NCI-H69 (cell line): ENCODE data around the gene POU4F3.
A peak's percentile ranks its signal among the peaks of the same experiment; 100 is the strongest.
"Not testable (repeated sequence)": the region's sequence is repeated elsewhere in the genome, so short reads cannot be mapped to it uniquely, and the experiment has no call there.

ENCODE experiments used
- DNase-seq: peaks from one replicate; lab custom pipeline; 2025; lab: John Stamatoyannopoulos, UW

The POU4F3 gene, protein sequence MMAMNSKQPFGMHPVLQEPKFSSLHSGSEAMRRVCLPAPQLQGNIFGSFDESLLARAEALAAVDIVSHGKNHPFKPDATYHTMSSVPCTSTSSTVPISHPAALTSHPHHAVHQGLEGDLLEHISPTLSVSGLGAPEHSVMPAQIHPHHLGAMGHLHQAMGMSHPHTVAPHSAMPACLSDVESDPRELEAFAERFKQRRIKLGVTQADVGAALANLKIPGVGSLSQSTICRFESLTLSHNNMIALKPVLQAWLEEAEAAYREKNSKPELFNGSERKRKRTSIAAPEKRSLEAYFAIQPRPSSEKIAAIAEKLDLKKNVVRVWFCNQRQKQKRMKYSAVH

DNA sequence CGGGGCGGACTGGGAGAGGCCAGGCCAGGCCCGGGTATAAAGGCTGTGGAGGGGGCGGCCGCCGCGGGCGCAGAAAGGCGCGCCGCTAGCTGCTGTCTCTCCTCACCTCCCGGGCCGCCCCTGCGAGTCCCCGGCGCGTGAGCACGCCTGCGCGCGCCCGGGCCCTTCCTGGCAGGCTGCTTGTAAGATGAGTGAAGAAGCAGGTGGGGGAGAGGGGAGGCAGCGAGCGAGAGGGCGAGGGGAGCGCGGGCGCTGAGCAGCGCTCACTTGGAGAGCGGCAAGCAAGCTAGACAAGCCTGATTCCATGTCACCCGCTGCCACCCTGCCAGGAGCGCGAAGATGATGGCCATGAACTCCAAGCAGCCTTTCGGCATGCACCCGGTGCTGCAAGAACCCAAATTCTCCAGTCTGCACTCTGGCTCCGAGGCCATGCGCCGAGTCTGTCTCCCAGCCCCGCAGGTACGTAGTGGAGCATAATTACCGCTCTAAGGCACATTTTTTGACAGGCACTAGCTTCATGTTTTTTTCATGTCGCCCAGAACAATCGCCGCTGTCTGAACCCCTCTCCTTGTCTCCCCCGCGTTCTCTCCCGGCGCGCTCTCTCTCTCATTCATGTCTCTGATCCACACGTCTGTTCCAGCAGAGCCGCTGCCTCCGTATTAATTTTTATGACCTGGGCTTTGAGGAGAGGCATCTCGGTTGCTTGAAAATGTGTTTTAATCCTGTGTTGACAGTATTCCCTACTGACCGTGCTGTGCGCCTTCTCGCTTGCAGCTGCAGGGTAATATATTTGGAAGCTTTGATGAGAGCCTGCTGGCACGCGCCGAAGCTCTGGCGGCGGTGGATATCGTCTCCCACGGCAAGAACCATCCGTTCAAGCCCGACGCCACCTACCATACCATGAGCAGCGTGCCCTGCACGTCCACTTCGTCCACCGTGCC is at the start of gene POU4F3:
TSS of gene POU4F3 (plus strand) at position 66 of the 941 bp plus-strand sequence. CDS start at position 340, 274 bp downstream.
- DNase-seq: peak; percentile 87

- DNase-seq: peak; percentile 23
Measured at GRCh38 chr5:146290318-146290717, 48.3 kb upstream of the POU4F3 start.

- DNase-seq: peak; percentile 76
Measured at GRCh38 chr5:146291421-146292074, 47.1 kb upstream of the POU4F3 start.

DNA sequence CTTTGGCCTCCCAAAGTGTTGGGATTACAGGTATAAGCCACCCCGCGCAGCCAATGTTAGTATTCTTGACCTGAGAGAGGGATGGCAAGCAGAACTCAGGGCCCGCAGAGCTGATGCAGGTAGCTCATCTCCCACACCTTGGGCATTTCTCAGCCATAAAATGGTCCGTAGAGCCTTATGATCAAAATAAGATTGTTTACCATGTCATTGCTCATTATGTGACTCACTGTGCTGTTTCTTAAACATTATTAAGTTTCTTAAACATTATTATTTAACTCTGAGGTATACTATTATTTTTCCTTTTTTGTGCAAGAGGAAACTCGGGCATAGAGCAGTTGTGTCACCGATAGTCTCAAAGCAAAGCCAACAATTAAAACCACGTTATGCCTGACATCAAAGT is 42.4 kb upstream of the POU4F3 start:
- no peak for DNase-seq

DNA sequence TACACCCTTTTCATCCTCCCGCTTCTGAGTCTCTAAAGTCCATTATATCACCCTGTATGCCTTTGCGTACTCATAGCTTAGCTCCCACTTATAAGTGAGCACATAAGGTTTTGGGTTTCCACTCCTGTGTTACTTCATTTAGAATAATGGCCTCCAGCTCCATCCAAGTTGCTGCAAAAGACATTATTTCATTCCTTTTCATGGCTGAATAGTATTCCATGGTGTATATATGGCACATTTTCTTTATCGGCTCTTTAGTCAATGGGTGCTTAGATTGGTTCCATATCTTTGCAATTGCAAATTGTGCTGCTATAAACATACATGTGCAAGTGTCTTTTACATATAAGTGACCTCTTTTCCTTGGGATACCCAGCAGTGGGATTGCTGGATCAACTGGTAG is 39.7 kb upstream of the POU4F3 start:
- DNase-seq: not testable (repeated sequence)

GRCh38 chr5:146301626-146302025 is 37.0 kb upstream of the POU4F3 start:
- no peak for DNase-seq

DNA sequence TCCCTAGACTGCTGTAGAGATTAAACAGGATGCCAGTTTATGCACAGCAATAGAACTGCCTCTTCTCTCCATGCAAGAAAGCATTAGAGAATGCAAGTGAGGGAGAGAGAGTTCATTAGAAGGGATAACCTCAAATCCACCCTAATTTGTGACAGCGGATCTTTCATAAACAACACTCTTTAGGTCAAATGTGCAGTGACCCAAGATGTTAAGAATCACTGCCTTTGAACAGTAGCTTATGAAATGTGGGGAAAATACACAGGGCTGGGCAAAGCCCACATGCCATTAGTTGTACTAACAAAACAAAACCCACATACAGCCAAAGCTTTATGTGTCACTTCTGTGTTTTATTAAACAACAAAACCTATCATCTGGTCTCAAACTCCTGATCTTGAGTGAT is 36.2 kb upstream of the POU4F3 start:
- no peak for DNase-seq

GRCh38 chr5:146306838-146307237 is 31.8 kb upstream of the POU4F3 start:
- DNase-seq: no peak

GRCh38 chr5:146307796-146308195 is 30.8 kb upstream of the POU4F3 start:
- no peak for DNase-seq

- DNase-seq: no peak
Measured at GRCh38 chr5:146310540-146310939, 28.1 kb upstream of the POU4F3 start.

GRCh38 chr5:146311278-146311677 is 27.4 kb upstream of the POU4F3 start:
- DNase-seq: no peak

DNA sequence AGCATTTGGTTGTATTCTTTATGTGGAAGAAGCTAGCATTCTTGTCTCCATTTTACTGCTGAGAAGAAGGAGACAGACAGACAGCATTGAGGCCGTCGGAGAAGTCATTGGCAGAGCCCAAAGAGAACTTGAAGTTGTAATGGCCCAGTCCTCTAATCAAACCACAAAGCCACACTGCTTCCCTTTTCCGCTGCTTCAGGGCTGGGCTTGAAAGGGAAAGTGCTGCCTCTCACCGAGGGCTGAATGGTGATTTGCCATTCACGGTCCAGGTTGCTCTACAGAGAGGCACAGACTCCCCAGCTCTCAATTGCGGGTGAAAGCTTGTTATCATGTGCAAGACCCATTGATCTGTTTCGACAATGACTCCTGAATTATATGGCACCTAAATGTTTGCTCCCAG is 25.6 kb upstream of the POU4F3 start:
- DNase-seq: no peak

GRCh38 chr5:146321571-146321970 is 17.1 kb upstream of the POU4F3 start:
- no peak for DNase-seq

GRCh38 chr5:146327257-146327870 is 11.3 kb upstream of the POU4F3 start:
- DNase-seq: peak; percentile 52

GRCh38 chr5:146327989-146328388 is 10.7 kb upstream of the POU4F3 start:
- no peak for DNase-seq

- no peak for DNase-seq
Measured at GRCh38 chr5:146329697-146330096, 8.9 kb upstream of the POU4F3 start.

DNA sequence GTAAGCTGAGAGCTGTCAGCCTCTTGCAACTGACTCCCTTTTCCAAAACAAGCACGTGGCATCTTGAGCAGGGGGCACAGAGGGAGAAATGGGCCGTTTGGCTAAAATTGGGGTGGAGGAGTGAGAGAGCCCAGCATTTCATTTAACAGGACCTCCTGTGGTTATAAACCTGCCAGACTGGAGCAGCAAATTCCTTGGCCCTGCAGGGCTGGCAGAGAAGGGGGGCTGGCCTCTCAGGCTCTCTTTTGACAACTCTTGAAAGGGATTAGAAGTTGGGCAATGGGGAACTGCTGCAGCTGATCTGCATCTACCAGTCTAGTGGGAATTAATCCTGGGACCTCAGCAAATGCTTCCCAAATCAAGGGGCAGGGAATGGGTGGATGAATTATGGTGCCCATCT is 7.2 kb upstream of the POU4F3 start:
- DNase-seq: no peak

- peak; percentile 73 for DNase-seq
Measured at GRCh38 chr5:146334074-146334533, 4.5 kb upstream of the POU4F3 start.

- no peak for DNase-seq
Measured at GRCh38 chr5:146336197-146336596, 2.4 kb upstream of the POU4F3 start.

DNA sequence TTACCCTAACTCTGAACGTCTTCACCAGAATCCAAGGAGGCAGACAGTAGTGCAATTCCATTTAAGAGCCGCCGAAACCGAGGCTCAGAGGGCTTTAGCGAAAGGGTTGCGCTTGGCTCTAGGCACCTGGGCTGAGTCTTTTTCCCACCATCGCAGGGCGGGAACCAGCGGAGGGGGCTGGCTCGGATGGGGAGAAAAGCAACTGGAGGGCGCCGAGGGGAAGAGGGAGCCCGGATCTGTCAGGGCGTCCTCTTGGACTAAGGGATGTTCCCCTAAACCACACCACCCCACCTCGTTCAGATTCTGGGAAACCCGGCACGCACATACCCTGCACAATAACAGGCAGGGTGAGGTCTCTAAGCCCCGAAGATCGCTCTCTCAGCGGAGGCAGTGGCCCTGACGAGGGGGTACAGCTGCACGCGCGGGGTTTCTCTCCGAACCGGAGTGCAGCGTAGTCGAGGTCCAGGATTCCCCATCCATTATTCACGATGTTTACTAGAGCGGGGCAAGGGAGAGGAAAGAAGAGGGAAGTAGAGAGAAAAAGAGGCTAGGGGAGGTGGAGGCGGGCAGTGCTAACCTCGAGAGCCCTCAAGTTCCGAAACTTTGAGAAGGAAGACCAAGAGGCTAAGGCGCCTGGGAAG is 1.3 kb upstream of the POU4F3 start:
- no peak for DNase-seq

- peak; percentile 38 for DNase-seq
Measured at GRCh38 chr5:146337928-146338327, 711 bp upstream of the POU4F3 start.
